GM19099 (cell line): ENCODE measurements around the gene NR2C1.

ENCODE experiments used
- POLR2A ChIP-seq: IDR thresholded peaks from 3 replicates; pipeline ENCODE4 v1.6.1; 2011; ENCODE audit warnings: low read depth; ENCODE audit not compliant: insufficient read length; ENCODE audit errors: extremely low read depth

Gene NR2C1

DNA sequence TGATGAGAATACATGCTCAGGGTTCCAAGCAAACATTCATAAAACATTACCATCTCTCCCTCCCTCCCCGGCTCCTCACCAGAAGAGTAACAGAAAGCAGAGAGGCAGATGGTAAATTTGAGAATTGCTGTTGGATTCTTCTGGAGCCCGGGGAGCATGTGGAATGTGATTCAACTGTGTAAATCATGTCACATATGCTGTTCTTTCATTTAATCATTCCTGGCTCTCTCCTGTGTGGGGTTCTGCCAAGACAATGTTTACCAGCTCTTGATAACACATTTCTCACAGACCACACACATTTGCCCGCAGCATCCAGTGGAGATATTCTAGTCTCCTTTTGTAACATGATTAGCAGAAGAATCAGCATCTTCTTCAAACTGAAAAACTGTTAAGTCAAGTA, 23.4 kb upstream of the NR2C1 start:
- no peak for TF ChIP-seq POLR2A

DNA sequence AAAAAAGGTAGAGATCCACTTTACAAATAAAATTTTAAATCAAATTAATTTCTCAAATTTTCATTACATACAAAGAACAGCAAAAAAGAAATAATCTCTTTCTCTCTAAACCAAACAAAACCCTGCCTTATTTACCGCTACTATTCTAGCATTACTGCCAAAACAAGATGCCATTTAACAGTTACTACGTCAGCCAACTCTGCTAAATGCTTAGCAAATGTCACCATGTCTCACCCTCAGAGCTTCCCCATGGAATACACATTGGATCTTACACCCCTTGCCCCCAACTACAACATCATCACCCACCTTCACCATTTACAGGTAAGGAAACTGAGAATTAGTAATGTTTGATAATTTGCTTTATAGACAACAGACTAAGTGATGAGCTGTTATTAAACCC, 23.0 kb upstream of the NR2C1 start:
- TF ChIP-seq POLR2A: no peak

DNA sequence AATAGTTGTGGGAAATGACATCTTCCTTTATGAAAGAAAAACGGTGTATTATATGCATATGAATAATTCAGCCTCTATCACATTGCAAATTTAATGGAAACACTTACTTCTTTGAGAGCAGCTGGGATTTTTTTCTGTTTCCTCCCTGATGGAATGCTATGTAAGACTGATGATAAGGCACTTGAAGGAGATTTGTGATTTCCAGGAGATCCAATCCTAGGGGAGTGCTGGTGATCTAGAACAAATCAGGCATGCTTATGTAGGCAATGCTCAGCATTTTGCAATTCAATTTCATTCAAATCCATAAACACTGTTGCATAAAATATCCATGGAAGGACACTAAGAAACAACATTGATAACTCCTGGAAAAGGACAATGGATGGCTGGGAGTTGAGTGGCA, 16.0 kb upstream of the NR2C1 start:
- TF ChIP-seq POLR2A: no peak

DNA sequence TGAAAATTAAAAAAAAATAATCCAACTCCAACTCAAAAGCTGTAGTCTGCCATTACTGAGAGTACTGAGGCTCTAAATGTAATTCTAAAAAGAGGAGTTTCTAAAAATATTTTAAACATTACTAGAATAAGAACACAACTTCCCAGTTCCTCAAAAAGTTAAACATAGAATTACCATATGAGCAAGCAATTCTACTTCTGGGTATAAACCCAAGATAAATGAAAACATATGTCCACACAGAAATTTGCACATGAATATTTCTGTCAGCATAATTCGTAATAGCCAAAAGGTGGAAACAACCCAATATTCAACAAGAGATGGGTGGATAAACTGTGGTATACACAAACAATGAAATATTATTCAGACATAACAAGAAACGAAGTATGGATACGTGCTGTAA, 15.0 kb upstream of the NR2C1 start:
- no peak for TF ChIP-seq POLR2A

DNA sequence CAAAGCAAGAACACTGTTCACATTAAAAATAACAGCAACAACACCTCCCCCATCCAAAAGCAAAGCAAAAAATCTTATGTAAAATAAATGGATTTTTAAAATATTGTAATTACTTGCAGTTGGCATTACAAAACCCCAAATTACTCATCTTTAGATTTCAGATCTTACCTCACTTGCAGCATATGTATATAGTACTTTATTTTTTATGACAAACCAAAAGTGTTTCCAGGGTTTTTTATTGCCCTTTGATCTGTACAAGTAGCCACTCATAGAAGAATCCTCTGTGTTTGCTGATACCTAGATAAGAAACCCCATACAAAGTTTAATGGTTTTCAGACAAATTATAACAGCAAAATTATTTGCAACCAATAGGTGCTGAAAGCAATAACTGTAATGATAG, 12.2 kb upstream of the NR2C1 start:
- TF ChIP-seq POLR2A: no peak

DNA sequence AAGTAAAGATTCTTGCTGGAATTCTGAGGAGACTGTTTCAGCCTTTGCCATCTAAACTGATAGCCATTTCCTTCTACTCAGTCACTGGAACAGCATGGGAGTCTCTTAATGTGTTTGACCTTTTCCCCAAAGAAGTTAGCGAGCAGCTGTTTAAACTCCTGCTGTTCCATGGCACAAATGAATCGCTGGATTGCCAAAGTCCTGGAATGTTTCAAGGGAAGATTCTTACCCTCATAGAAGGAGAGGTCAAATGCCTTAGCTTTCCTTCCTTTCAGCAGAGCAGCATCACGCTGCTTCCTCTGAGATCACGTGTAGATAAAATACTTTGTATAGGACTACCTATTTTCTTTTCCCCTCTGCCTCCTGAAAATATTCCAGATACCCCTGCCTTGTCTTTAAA, 10.5 kb upstream of the NR2C1 start:
- TF ChIP-seq POLR2A: no peak

DNA sequence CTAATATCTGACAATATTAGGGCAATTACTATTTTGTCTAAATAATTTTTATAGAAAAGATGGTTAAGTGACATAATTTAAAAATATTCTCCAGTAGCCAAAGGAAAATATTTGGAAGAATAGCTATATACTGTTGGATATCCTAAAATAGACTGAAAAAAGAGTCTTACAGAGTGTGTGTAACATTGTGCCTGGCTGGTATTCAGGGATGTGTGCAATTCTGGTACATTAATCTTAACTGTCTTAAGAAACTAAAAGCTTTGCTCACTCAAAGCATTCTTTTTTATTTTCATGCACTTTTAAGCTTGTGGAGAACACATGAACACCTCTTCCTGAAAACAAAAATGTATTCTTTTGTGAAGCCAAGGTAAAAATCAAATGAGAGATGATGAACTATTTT, 10.1 kb upstream of the NR2C1 start:
- TF ChIP-seq POLR2A: no peak

DNA sequence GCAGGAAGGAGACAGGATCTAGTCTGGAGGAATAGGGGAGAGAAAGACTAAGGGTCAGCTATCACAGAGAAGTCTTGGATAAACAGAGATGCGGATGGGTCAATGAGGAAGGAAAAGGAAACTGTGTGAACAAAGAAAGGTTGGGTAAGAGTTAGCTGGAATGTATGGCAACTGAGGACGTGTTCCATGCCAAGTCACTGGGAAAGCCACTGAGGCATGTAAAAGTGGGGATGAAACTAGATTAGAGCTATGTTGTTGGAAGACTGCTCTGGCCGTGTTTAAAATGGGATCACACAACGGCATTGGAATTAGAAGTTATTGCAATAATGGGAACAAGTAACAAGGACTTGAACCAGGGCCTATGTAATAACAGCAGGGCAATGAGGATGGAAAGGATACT, 3.9 kb upstream of the NR2C1 start:
- no peak for TF ChIP-seq POLR2A

DNA sequence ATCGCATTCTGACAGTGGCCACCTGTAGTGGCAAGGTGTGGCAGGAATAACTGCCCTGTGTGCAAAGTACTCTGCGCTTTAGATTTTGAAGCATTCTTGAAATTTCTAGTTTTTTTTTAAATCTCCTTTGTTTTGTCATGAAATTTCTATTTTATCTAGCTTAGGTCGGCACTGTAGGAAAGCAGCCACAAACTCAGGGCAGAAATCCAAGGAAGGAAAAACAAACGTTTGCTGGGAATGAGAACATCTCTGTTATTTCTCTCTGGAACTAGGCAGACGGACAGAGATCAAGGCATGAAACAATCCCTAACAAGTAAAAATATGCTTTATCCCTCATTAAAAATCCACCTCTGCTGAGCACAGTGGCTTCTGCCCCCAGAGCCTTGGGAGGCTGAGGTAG, 1.3 kb upstream of the NR2C1 start:
- no peak for TF ChIP-seq POLR2A

DNA sequence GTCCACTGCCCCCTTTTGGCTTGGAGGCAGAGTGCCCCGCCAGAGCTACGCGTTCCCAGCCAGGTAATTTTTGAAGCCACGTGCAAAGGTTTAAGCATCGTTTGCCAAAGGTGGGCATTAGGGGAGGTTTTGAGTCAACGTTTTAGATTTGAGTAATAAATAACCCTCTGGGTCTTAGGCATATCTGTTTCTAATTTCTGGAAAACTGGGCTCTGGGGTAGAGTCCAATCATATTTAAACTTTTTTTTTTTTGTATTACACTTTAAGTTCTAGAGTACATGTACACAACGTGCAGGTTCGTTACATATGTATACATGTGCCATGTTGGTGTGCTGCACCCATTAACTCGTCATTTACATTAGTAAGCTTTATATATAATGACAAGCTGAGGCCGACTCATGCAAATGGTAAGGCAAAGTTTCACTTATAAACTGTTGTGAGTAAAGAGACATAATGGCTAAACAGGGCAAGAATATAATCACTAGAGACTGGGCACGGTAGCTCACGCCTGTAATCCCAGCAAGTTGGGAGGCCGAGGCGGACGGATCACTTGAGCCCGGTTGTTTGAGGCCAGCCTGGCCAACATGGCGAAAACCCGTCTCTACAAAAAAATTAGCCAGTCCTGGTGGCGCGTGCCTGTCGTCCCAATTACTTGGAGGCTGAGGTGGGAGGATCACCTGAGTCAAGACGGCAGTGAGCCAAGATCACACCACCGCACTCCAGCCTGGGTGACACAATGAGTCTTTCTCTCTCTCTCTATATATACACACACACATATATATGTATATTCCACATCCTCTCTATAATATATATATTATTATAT, 491 bp upstream of the NR2C1 start:
- no peak for TF ChIP-seq POLR2A

DNA sequence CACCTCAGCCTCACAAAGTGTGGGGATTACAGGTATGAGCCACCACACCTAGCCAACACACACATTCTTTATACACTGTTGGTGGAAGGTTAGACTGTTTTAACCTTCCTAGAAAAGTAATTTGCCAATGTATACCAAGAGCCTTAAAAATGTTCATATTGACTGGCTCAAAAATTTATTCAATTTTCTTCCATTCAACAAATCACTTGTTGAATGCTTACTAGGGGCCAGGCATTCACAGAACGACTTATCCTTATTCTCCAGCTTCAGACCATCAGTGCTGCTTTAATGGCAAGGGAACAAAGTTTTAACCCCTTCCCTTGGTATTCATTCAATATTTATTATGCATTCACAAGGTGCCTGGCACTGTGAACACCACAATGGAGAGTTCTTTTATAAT, 3.0 kb downstream of the NR2C1 start:
- no peak for TF ChIP-seq POLR2A

DNA sequence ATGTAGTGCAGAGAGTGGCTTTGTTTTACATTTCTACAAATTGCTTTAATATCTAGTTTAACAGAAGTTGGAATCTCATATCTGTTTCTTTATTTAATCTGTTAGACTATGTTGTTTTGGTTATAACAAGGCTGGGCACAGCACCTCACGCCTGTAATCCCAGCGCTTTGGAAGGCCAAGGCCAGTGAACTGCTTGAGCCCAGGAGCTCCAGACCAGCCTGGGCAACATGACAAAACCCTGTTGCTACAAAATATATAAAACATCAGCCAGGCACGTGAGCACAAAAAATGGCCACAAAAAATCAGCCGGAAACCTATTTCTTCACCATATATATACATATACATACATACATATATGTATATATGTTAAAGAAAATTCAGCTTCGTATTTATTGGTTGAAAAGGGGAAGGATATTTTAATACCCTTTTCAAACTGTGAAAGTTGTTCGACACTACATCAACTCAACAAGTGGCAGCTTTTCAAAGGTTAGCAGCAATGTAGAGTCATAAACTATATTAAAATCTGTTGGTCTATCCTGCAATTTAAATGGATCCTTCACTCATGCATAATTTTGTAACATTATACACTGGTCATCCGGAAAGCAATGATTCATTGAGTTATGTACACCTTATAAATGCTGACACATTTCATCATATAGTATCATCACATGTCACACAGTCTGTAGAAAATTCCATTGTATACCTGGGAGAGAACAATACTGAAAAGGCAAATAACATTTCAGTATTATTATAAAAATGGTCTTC, 7.1 kb downstream of the NR2C1 start:
- TF ChIP-seq POLR2A: no peak

DNA sequence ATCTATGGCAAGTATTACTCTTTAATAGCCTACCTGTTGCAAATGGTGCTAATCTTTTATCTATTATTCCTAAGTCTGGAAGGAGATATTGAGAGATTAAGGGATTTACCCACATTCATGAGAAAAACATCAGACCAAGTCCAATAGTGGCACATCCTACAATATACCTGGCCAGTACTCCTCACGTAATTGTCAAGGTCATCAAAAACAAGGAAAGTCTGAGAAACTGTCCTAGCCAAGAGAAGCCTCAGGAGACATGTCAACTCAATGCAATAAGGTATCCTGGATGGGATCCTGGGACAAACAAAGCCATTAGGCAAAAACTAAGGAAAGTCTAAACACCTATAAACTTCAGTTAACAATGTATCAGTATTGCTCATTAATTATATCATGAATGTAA, 12.5 kb downstream of the NR2C1 start:
- no peak for TF ChIP-seq POLR2A

DNA sequence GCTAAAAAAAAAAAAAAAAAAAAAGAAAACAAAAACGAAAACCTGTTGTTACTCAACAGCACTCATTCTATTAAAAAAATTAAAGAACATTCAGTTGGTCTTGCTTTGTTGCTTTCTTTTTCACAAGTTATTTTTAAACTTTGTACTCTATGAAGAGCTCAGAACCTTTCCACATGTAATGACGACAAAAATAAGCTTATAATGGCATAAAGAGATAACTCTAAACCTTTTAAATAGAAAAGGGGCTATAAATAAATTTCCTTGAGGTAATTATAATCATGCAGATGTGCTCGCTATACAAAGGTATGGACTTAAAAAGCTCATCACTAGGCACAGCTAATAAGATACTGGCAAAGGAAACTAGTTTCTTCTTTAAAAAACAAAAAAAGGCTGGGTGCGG, 13.4 kb downstream of the NR2C1 start:
- TF ChIP-seq POLR2A: no peak

DNA sequence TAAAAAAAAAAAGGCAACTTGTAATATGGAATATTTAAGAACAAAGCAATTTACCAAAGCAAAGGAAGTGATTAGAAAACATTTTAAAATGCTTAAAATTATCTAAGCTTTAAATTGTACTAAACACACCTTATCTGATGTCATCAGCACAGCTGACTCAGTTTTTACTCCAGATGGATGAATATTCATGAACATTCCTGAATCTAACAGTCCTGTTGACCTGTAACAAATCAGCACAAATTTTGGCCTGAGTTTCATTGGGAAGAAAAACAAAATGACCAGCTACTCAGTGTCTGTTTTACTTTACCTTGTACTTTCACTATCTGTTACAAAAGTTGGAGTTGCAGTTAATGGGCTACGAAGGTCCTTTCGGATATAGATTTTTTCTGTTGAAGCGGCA, 16.0 kb downstream of the NR2C1 start:
- TF ChIP-seq POLR2A: no peak

DNA sequence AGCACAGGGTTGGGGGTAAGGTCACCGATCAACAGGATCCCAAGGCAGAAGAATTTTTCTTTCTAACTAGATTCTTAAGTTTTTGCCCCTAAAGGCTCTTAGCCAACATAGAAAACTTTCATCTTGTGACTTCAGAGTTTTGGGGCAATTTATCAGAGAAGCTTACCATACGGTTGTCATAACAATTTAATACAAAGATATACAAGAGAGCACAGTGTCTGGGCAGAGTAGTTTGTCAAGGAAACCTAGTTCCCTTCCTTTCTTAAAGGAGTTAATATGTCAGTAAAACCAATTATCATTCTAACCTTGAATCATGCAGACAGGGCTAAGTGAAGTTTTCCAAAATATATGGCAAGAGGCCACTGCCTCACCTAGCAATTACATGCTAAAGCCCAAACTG, 18.4 kb downstream of the NR2C1 start:
- TF ChIP-seq POLR2A: no peak
